HG02885 (cell line): ENCODE data around the gene TNKS2.
"Not testable (repeated sequence)": the region's sequence is repeated elsewhere in the genome, so short reads cannot be mapped to it uniquely, and the experiment has no call there.

Experiments used
- ATAC-seq: cut with Tn5 transposase; IDR thresholded peaks from one replicate; pipeline ENCODE4 v1.9.1; 2021; ENCODE audit warnings: mild to moderate bottlenecking; ENCODE audit not compliant: unreplicated experiment, poor library complexity

Gene TNKS2

DNA sequence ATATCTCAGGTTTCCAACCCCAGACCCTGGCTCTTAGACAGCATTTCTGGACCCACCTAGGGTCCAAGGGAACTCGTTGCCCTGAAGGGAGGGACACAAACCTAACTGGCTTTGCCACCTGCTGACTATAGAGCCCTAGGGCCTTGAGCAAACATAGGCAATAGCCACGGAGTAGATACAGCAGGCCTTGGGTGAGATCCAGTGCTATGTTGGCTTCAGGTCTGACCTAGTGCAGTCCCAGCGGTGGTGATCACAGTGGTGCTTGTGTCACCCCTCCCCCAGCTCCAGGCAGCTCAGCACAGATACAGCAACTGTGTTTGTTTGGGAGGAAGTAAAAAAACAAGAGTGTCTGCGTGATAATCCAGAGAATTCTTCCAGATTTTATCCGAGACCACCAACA is 9.7 kb upstream of the TNKS2 start:
- ATAC-seq = no peak

DNA sequence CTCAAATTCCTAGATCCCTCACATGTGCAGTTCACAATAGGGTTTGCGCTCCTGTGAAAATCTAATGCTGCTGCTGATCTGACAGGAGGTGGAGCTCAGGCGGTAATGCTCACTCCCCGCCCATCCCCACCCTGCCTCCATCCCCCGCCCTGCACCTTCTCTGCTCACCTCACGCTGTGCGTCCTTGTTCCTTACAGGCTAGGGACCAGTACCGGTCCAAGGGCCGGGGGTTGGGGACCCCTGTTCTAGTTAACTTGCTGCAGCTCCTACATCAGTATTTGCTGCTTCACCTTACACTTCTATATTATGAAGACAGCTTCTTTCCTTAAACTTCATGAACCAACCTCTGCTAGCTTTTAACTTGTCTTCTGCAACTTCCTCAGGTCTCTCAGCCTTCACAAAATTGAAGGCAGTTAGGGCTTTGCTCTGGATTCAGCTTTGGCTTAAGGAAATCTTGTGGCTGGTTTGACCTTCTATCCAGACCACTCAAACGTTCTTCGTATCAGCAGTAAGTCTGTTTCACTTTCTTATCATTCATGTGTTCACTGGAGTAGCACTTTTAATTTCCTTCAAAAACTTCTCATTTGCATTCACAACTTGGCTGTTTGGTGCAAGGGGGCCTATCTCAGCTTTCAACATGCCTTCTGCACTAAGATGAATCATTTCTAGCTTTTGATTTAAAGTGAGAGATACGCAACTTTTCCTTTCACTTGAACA is 1.7 kb upstream of the TNKS2 start:
- ATAC-seq = peak; percentile 42

DNA sequence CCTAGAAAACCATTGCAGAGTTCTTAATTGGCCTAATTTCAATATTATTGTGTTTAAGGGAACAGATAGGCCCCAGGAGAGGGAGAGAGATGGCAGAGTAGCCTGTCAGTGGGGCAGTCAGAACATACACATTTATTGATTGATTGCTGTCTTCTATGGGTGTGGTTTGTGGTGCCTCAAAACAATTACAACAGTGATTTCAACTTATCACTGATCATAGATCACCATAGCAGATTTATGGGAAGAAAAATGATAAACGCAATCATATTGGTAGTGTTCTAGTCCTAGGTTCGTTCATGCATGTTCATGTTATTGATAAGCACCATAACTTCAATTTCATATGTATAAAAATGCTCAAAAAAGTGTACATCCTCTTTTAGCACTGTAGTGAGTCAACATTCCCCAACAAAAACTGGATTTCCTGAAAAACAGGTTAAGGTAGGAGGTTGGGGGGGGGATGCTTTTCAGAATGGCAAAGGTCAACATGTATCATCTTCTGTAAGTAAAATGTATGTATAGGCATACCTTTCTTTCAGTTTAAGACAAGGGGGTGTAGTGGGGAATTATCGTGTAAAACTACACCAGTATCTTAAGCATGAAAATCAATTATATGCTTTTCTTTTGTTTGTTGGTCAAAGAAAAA is 1.1 kb upstream of the TNKS2 start:
- ATAC-seq = no peak

DNA sequence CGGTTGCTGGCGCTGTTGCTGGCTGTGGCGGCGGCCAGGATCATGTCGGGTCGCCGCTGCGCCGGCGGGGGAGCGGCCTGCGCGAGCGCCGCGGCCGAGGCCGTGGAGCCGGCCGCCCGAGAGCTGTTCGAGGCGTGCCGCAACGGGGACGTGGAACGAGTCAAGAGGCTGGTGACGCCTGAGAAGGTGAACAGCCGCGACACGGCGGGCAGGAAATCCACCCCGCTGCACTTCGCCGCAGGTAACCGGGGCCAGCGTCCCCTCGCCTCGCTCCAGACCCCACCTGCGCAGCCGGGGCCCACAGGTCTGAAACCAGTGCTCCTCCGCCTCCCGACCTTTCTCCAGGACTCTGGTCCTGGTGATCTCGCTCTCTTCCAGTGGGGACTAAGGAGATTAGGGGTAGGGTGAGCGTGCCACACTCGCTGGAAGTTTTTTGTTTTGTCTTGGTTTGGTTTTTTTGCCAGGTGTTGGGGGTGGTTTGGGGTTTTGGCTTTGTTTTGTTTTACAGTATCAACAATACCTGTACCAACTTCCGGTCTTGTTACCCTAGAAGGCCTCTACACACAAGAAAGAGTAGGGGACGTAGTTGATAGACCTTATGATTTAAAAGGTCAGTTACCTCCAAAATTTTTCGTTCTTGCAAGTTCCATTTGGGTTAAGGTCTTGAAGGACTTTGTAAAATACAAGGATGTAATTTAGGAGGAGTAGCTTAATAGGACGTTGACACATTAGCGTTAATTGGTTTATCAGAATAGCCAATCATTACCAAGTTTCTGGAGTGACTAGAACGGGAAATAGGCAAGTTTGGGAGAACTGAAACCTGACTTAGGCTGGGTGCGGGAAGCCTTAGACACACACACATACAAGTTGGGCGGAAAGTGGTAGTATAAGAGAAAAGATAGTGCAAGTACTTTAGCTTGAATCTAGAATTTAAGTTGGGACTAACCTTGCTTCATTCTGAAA is 704 bp downstream of the TNKS2 start:
- peak; percentile 51 for ATAC-seq

DNA sequence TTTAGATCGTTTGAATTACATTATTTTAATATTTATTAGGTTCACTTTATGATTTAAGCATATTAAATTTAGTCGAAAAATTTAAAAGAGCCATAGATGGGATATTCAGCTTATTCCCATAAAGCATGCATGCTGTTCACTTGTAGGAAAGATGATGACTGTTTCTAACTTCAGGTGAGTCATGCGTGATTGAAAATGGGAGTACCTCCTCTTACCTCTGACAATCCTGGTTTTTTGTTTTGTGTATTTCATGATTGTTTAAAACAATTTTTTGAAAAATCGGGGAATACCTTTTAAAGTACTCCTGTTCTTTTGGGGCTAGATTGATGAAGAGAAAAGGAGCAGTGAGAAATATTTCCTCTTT is 1.4 kb downstream of the TNKS2 start:
- no peak for ATAC-seq

DNA sequence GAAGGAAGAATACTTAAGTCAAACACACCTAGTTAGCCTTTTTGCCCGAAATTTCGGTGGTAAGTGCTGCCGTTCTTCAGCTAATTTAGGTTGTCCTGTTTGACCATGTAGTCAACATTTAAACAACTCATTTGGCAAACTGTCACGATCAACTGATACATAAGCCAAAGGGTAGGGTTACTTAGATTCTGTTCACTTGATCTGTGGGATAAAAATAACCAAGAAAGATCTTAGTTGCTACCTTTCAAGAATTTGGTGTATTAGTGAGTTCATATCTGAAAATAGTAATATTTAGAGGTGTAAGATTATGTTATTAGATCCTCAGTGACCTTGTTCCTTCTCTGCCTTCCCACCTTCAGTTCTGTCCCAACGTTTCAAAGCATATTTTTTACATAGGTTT is 2.0 kb downstream of the TNKS2 start:
- ATAC-seq = no peak

DNA sequence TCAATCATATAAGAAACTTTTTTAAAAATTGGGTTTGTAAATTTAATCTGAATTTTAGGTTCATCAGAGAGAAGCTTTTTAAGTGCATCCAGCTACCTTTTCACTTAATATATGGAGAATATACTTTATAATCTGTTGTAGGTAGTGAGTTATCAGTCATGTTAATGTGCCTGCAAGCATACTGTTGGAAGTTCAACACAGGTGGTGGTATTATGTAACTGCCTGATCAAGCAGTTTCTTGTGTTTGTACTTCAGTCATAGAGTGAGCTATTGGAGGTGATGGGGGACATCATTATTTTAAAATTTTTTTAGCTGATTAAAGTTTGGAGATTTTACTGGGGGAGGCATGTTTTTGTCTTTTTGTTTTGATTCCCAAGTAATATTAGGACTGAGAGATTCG is 2.5 kb downstream of the TNKS2 start:
- ATAC-seq = no peak

DNA sequence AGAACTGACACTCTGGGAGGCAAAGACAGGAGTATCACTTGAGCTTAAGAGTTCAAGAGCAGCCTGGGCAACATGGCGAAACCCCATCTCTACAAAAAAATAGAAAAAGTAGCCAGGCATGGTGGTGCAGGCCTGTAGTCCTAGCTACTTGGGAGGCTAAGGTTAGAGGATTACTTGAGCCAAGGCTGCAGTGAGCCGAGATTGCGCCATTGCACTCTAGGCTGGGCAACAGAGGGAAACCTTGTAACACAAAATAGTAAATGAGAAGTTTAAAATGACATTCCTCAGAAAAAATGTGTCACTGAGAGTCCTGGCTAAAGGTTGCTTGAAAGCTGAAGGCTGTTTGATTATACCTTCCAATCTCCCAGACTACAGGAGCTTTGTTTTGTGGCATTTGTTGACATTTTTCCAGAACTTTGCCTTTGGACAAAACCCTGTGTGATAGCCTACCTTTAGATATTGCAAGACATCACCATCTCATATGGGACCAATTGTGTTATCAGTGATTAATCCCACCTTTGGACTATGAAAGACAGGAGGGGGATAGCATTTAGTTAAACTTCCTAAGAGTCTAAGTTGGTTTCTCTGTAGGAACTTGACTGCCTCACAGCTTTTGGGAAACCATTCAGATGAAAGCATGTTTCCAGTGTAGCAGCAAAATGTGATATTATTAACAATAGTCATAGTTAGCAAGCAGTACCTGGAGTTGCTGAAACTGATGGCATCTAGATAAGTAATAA is 5.3 kb downstream of the TNKS2 start:
- no peak for ATAC-seq

DNA sequence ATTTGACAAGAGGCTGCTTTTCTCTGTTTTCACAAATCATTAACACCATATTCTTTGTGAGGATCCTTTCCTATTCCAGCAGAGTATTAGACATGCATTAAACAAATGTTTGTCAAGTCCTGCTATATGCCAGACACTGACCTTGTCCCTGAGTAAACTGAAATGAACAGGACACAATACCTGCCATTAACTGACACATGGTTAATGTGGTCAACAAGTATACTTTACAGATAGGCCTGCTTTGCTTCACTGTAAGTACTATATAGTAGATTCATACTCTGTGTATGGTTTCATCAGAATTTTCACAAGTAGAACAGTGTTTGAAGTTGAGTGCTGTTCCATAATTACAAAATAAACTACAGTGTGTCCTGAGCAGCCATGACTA is 5.9 kb downstream of the TNKS2 start:
- ATAC-seq = no peak

DNA sequence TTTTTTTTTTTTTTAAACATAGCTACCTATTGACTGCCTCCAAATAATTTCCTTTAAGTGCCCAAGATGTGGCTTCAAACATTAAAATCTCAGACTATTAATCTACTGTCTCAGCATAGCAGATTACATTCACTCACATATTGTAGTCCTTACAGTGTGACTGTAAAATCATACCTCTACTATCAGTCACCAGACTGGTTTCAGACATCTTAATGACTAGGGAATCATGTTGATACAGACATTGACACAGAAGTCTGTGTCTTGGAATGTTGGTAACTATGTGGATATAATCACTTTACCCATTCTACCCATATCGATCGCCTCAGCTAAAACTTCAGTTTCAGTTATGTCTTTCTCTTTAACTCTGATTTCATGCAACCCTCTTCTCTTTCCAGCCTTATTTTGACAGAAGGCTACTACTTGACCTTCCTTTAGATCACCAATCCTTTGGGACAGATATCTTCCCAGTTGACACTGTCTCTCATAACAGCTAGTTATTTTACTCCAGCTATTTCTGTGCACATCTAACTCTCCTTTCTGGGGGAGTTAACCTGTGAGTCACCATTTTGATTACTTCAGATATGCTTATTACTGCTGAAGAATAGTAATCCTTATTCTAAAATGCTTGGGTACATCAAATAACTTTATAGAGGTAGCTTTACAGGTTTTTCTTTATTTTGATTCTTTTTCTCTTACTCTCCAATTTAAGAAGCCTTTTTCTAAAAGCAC is 7.0 kb downstream of the TNKS2 start:
- no peak for ATAC-seq

DNA sequence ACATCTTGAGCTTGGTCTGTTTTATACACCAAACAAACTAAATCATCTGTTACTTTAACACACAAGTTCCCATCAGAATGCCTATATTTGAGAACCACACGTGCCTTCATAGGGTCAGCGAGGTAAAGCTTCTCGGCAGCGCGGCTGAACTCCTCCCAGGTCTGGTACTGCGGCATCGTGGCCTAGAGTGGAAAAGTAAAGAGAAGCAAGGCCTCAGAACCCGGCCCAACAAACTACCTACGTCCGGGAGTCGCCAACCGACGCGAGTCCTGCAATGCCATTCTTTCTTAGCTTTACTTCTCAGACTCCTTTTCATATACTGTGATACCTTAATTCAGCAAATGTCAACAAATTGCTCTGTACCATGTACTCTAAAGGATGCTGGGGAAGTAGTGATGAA is 9.0 kb downstream of the TNKS2 start:
- not testable (repeated sequence) for ATAC-seq

DNA sequence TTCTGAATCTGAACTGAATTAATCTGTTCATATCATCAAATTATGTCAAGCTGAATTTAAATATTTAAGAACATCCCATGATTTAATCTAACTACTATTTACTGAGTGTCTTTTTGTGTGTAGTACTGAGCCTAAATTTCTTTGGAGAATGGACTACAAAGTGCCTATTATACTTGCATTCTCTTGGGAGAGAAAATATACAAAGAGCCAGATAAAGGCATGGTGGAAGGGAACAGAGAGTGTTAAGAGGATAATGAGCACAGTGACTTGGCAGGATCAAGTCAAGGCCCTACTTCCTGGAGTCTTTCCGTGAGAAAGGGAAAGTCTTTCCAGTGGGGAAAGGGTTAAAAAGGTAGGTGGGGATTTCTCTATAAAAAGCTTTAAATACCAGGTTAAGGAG is 15.0 kb downstream of the TNKS2 start:
- no peak for ATAC-seq

DNA sequence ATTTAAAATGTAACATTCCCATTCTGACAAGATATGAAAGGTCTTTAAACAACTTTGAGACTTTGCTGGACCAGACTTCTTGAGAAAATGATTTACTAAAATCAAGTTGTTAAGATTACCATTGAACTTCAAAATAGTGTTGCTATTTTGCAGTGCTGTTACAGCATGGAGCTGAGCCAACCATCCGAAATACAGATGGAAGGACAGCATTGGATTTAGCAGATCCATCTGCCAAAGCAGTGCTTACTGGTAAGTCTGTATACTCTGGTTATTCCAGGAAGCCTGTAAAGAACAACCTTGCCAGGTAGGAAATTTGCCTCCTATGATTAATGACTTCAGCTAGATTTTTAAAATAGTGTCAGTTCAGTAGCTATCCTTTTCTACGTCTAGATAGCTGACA is 18.8 kb downstream of the TNKS2 start:
- no peak for ATAC-seq

DNA sequence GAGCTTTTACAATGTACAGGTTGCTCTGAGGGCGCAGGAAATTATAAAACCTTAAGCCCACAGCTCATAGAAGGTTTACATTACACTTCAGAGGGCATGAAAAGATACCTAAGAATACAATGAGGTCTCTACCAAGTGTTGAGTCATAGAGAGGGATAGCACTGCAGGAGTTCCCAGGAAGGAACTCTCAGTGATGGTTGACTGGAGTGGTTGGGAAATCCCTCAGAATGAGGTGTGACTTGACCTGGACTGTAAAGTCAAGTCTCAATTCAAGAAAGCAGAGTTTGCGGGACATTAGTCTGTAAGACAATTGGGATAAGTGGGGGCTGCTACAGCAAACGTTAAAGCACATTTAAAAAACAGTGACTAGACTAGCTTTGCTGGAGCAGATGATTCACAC is 21.9 kb downstream of the TNKS2 start:
- no peak for ATAC-seq

DNA sequence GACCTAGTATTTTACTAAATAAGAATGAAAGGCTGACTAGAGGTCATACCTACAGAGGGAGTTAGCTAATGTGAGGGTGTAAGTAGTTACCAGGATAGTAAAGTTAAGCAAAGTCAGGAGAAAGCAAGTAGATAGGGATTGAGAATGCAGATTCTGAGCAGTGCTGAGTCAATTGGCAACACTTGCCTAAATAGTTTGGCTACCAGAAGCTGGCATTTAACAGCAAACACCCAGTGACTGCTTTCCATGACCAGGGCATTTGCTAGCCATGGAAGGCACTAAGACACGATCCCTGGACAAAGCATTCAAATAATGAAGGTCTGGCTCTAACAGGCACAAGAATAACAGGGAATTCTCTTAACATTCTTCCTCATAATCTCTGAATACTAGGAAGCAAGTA is 25.9 kb downstream of the TNKS2 start:
- ATAC-seq = no peak

DNA sequence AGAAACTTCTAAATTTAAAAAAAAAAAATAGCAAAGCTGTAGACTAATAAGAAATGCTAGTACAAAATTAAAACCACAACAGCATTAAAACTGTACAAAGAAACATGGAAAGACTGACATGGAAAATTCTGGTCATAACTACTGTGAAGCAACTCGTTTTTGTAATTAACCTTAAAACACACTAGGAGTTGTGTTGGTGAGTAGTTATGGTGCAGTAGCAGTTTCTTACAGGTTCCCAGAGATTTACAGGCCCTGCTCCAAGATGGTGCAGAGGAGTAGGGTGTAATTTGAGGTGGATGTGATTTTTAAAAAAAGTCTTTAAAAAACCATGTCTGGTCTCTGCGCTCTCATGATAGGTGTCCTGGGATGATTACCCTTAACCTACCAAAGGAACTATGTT is 31.0 kb downstream of the TNKS2 start:
- ATAC-seq = no peak

DNA sequence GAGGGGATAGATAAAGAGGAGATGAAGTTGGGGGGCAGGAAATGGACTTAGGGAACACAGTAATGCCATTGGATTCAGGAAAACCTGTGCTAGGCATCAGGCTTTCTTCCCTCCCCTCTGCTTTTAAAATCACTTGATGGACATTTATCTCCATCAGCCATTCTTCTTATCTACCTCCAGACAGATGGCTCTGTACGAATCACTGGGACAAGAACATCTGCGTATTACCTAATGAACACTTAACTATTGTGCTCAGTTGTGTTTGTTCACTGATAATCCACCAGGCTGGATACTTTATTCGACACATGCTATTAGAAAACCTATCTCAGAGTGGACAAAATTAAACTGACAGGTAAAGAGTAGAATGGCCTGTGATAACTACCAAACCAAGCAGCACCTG is 40.0 kb downstream of the TNKS2 start:
- ATAC-seq = no peak

DNA sequence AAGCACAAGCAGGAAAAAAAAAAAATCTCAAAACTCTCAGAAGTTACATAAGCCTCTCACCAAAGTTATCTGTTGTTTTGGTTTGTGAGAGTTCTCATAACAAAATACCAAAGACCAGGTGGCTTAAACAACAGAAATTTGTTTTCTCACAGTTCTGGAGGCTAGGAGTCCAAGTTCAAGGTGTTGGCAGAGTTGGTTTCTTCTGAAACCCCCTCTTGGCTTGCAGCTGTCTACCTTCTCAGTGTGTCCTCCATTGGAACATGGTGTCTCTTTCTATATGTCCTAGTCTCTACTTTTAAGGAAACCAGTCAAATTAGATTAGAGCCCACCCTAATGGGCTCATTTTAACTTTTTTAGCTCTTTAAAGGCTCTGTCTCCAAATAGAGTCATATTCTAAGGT is 44.9 kb downstream of the TNKS2 start:
- no peak for ATAC-seq

DNA sequence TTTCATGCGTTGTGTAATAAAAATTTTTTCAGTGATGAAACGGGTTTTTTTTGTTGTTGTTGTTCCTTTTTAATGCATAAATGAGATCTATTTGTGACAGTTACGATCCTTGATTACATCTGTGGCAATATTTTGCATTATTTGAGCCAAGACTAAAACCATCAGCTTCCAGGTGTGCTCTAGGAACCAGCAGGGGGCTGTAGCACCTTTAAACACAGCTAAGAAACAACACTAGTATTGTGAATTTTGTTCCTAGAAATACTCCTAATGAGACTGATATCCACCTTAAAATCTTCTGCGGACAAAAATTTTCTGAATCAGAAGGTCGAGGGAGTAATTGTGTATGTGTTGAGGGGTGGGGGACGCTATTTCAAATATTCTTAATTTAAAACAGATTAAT is 58.4 kb downstream of the TNKS2 start:
- no peak for ATAC-seq

DNA sequence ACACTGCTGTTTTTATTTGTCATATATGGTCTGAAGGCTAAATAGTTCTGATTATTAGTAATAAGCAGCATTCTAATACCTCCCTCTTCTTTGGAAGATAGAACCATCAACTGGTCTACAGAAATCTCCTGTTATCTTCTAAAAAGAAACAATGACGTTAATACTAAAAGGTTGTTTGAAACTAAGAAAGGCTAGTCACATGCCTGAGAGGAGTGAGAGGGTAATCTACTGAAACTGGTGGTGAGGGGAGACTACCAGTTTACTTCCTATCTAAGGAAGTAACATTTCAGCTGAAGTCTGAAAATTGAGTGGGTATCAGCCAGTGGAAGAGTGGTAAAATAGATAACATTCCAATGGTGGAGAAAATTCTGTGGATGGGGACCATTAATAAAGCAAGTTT is 62.7 kb downstream of the TNKS2 start:
- ATAC-seq = no peak
